Small intestine (tissue), 7 donors: Measurements from ENCODE around the gene RND1. TPM values are rescaled to one million over a fixed set of nuclear protein-coding genes. Genes with fewer than 3 reads are reported as not detected.

Experiments
- DNase-seq, 2 donors: peaks; one replicate each; pipeline versions ENCODE4 v3.0.0 to v3.0.0-alpha.2; 2013
- FAIRE-seq: peaks from 2 replicates; lab custom pipeline; 2012; peaks lifted over from hg19 to GRCh38; lab: Jason Lieb, UNC
- H3K27ac ChIP-seq, 3 donors: one replicate each; pipeline ENCODE4 v1.5.1; 2013; ENCODE audit warnings: low read length in 2 of 3, mild to moderate bottlenecking in 2 of 3, control low read depth in 1 of 3, inconsistent platforms in 1 of 3, low read depth in 1 of 3, moderate library complexity in 1 of 3
- H3K27me3 ChIP-seq, 3 donors: one replicate each; pipeline ENCODE4 v1.6.1; 2013; ENCODE audit warnings: low read length in 3 of 3, inconsistent platforms in 1 of 3; ENCODE audit not compliant: control insufficient read depth in 3 of 3, insufficient read depth in 3 of 3
- H3K36me3 ChIP-seq, 3 donors: one replicate each; pipeline ENCODE4 v1.6.1; 2013; ENCODE audit warnings: low read length in 3 of 3, inconsistent platforms in 1 of 3, low read depth in 1 of 3, mild to moderate bottlenecking in 1 of 3, moderate library complexity in 1 of 3; ENCODE audit not compliant: control insufficient read depth in 3 of 3, insufficient read depth in 2 of 3
- H3K4me1 ChIP-seq, 3 donors: one replicate each; pipeline ENCODE4 v1.6.1; 2013; ENCODE audit warnings: low read length in 2 of 3, inconsistent platforms in 1 of 3, low read depth in 1 of 3, mild to moderate bottlenecking in 1 of 3, moderate library complexity in 1 of 3; ENCODE audit not compliant: control insufficient read depth in 3 of 3, insufficient read depth in 2 of 3
- H3K4me3 ChIP-seq, 3 donors: one replicate each; pipeline ENCODE4 v1.5.1; 2013; ENCODE audit warnings: low read length in 3 of 3, control low read depth in 1 of 3, inconsistent platforms in 1 of 3, low read depth in 1 of 3, mild to moderate bottlenecking in 1 of 3, moderate library complexity in 1 of 3
- H3K9me3 ChIP-seq, 2 donors: one replicate each; pipeline ENCODE4 v1.6.1; 2013; ENCODE audit warnings: low read depth in 1 of 2, low read length in 1 of 2; ENCODE audit not compliant: control insufficient read depth in 2 of 2, insufficient read depth in 1 of 2
- WGBS, 3 donors: extraction: QIAGEN DNeasy Blood & Tissue Kit; methylation state at CpG; one replicate each; pipeline ENCODE4 v1.1.7; 2013; 5-methylcytosine and 5-hydroxymethylcytosine counted together
- polyA plus RNA-seq, 4 donors: library from polyadenylated mRNA; stranded (reverse) in 3 of 4; unstranded in 1 of 4; fragments of 200-250 nt in 3 of 4; fragments of 120-200 nt in 1 of 4; gene quantifications; one replicate each; pipeline versions ENCODE4 v1.2.1 to v1.2.3, GENCODE V29; 2013
- donor health status: healthy with polysubstance abuse.
- donor health status: control.
- donor health status: control.
- donor health status: Bipolar disorder and iron deficiency.
- donor health status: healthy.

RND1 gene
- polyA plus RNA-seq, 4 donors: 1.3 to 6.3 (median 4.3) TPM

GRCh38 chr12:48815126-48816110 lies 50.3 kb downstream of the RND1 start:
- H3K27ac ChIP-seq: peak overlapping the region; percentile 76 to 93 (median 92)
- H3K9me3 ChIP-seq: no peaks in the 10 kb centered on the region
- H3K4me3 ChIP-seq: peak overlapping the region; percentile 60 to 86 (median 65)
- peaks cover 0 to 16% (median 0%) of the 10 kb centered on the region in 3 donors for H3K27me3 ChIP-seq
- FAIRE-seq: no peak
- WGBS, 3 donors: 1 to 2% (median 1%) methylated on average over 44 to 54 of the region's 54 CpGs
- peaks cover 0 to 50% (median 7%) of the 10 kb centered on the region in 3 donors for H3K4me1 ChIP-seq
- peak; percentile 92 to 93 for DNase-seq
- H3K36me3 ChIP-seq: peaks cover 0 to under 1% (median 0%) of the 10 kb centered on the region in 3 donors

- H3K4me3 ChIP-seq: peak overlapping the region; percentile 60 to 86 (median 65)
- DNase-seq (peak; percentile 85 to 94), FAIRE-seq (no peak)
- H3K27me3 ChIP-seq: peaks cover 0 to 16% (median 0%) of the 10 kb centered on the region in 3 donors
- peak overlapping the region; percentile 76 to 93 (median 92) for H3K27ac ChIP-seq
- no peaks in the 10 kb centered on the region for H3K9me3 ChIP-seq
- H3K4me1 ChIP-seq: peaks cover 0 to 55% (median 7%) of the 10 kb centered on the region in 3 donors
- WGBS, 3 donors: 0 to 1% (median 0%) methylated on average over 50 to 70 of the region's 70 CpGs
- no peaks in the 10 kb centered on the region for H3K36me3 ChIP-seq
These were observed 51.2 kb downstream of the RND1 start for GRCh38 chr12:48814262-48815125.

GRCh38 chr12:48813465-48814261 lies 52.0 kb downstream of the RND1 start:
- Histone ChIP-seq H3K4me1 (peaks cover 0 to 47% (median 7%) of the 10 kb centered on the region in 3 donors), H3K27me3 (peaks cover 0 to 10% (median 0%) of the 10 kb centered on the region in 3 donors), H3K4me3 (peak overlapping the region; percentile 60 to 86 (median 65)), H3K9me3 (no peaks in the 10 kb centered on the region), H3K27ac (peak overlapping the region in 2 of 3 donors; percentile 47 to 92), H3K36me3 (no peaks in the 10 kb centered on the region)
- DNase-seq (peak in 1 of 2 donors; percentile 8), FAIRE-seq (no peak)
- 24 to 43% (median 32%) methylated on average over 13 to 18 of the region's 18 CpGs for WGBS, 3 donors

GRCh38 chr12:48812389-48812788 lies 53.3 kb downstream of the RND1 start:
- no peak for FAIRE-seq

GRCh38 chr12:48811437-48812090 lies 54.1 kb downstream of the RND1 start:
- FAIRE-seq (no peak), DNase-seq (no peak)
- WGBS, 3 donors: 74 to 83% (median 78%) methylated on average over 5 of the region's 5 CpGs
- H3K27me3 ChIP-seq: no peaks in the 10 kb centered on the region
- peaks cover 0 to 38% (median 7%) of the 10 kb centered on the region in 3 donors for H3K4me1 ChIP-seq
- H3K27ac ChIP-seq: peak overlapping the region in 2 of 3 donors; percentile 13 to 71
- H3K9me3 ChIP-seq: no peaks in the 10 kb centered on the region
- no peaks in the 10 kb centered on the region for H3K36me3 ChIP-seq
- H3K4me3 ChIP-seq: no peak overlapping the region

More at GRCh38 chr12:48812389-48812788, 53.3 kb downstream of the RND1 start:
- Histone ChIP-seq H3K36me3 (no peaks in the 10 kb centered on the region), H3K4me1 (peaks cover 0 to 41% (median 7%) of the 10 kb centered on the region in 3 donors), H3K27me3 (peaks cover 0 to 3% (median 0%) of the 10 kb centered on the region in 3 donors), H3K4me3 (no peak overlapping the region), H3K27ac (peak overlapping the region in 1 of 3 donors; percentile 36), H3K9me3 (no peaks in the 10 kb centered on the region)
- no peak for DNase-seq
- WGBS, 3 donors: 68 to 73% (median 71%) methylated on average over 2 of the region's 2 CpGs

GRCh38 chr12:48810903-48811431 lies 54.7 kb downstream of the RND1 start:
- Histone ChIP-seq H3K4me1 (peaks cover 0 to 32% (median 4%) of the 10 kb centered on the region in 3 donors), H3K27me3 (no peaks in the 10 kb centered on the region), H3K36me3 (no peaks in the 10 kb centered on the region), H3K4me3 (no peak overlapping the region), H3K27ac (peak overlapping the region in 2 of 3 donors; percentile 13 to 71), H3K9me3 (no peaks in the 10 kb centered on the region)
- WGBS, 3 donors: 24 to 52% (median 43%) methylated on average over 5 of the region's 5 CpGs
- DNase-seq (peak; percentile 57 to 69), FAIRE-seq (no peak)

- no peak for DNase-seq
- FAIRE-seq: no peak
- Histone ChIP-seq H3K4me1 (peaks cover 0 to 25% (median 0%) of the 10 kb centered on the region in 3 donors), H3K4me3 (no peak overlapping the region), H3K36me3 (no peaks in the 10 kb centered on the region), H3K9me3 (no peaks in the 10 kb centered on the region), H3K27me3 (no peaks in the 10 kb centered on the region), H3K27ac (no peak overlapping the region)
- 90 to 94% (median 92%) methylated on average over 3 of the region's 3 CpGs for WGBS, 3 donors
These were observed 57.7 kb downstream of the RND1 start for GRCh38 chr12:48807981-48808380.
